Loucy (cell line): ENCODE results near the gene DTX1.

Experiments used
- H2AFZ ChIP-seq: fragments of 200-600 bp; sonication (generic); 2 replicates; pipeline ENCODE4 v1.6.0; 2016; ENCODE audit warnings: antibody characterized with exemption, mild to moderate bottlenecking, low read length, moderate library complexity
- H3F3A ChIP-seq: fragments of 200-600 bp; 2 replicates; pipeline ENCODE4 v1.6.0; 2016; ENCODE audit warnings: antibody characterized with exemption, low read depth, mild to moderate bottlenecking
- H3K27me3 ChIP-seq: fragments of 200-600 bp; sonication (generic); 2 replicates; pipeline ENCODE4 v1.6.1; 2014; ENCODE audit warnings: low read length, mild to moderate bottlenecking; ENCODE audit not compliant: insufficient read depth, poor library complexity, severe bottlenecking
- H3K36me3 ChIP-seq: fragments of 200-600 bp; sonication (generic); 2 replicates; pipeline ENCODE4 v1.6.1; 2016; ENCODE audit warnings: low read length; ENCODE audit not compliant: insufficient read depth
- H3K4me1 ChIP-seq: fragments of 200-600 bp; sonication (generic); 2 replicates; pipeline ENCODE4 v1.5.1; 2014; ENCODE audit warnings: low read length, mild to moderate bottlenecking; ENCODE audit not compliant: insufficient read depth, poor library complexity, severe bottlenecking
- H3K4me2 ChIP-seq: fragments of 200-600 bp; sonication (generic); 2 replicates; pipeline ENCODE4 v1.6.0; 2014; ENCODE audit warnings: antibody characterized with exemption, low read length, low read depth, mild to moderate bottlenecking; ENCODE audit not compliant: poor library complexity, severe bottlenecking
- H3K4me3 ChIP-seq: fragments of 200-600 bp; sonication (generic); 2 replicates; pipeline ENCODE4 v1.5.1; 2014; ENCODE audit warnings: low read length, mild to moderate bottlenecking, mixed read lengths; ENCODE audit not compliant: poor library complexity, severe bottlenecking
- H3K79me2 ChIP-seq: fragments of 200-600 bp; sonication (generic); 2 replicates; pipeline ENCODE4 v1.6.1; 2014; ENCODE audit warnings: low read length; ENCODE audit not compliant: insufficient read depth
- H3K9ac ChIP-seq: fragments of 200-600 bp; sonication (generic); 2 replicates; pipeline ENCODE4 v1.6.0; 2014; ENCODE audit warnings: mild to moderate bottlenecking, low read depth, low read length, moderate library complexity; ENCODE audit not compliant: poor library complexity, severe bottlenecking
- H3K9me2 ChIP-seq: fragments of 200-600 bp; sonication (generic); replicated peaks from 2 replicates; pipeline ENCODE4 v1.6.1; 2016; ENCODE audit warnings: low read depth, low read length, mixed read lengths
- H3K9me3 ChIP-seq: fragments of 200-600 bp; sonication (generic); 2 replicates; pipeline ENCODE4 v1.6.1; 2014; ENCODE audit warnings: mild to moderate bottlenecking, antibody characterized with exemption, low read length, low read depth; ENCODE audit not compliant: insufficient read depth
- H4K20me1 ChIP-seq: fragments of 200-600 bp; sonication (generic); 2 replicates; pipeline ENCODE4 v1.6.0; 2014; ENCODE audit warnings: antibody characterized with exemption, low read length, mild to moderate bottlenecking; ENCODE audit not compliant: insufficient read depth, poor library complexity, severe bottlenecking
- EZH2phosphoT487 ChIP-seq: fragments of 200-600 bp; IDR thresholded peaks from 2 replicates; pipeline ENCODE4 v1.6.1; 2018; ENCODE audit warnings: antibody characterized with exemption, mild to moderate bottlenecking, moderate library complexity, borderline replicate concordance
- TF ChIP-seq, protein P1 (sequence below): fragments of 200-600 bp; sonication (generic); conservative IDR thresholded peaks from 2 replicates; pipeline ENCODE4 v1.5.1; 2014; ENCODE audit warnings: mild to moderate bottlenecking, antibody characterized with exemption, low read length

DTX1 gene

DNA sequence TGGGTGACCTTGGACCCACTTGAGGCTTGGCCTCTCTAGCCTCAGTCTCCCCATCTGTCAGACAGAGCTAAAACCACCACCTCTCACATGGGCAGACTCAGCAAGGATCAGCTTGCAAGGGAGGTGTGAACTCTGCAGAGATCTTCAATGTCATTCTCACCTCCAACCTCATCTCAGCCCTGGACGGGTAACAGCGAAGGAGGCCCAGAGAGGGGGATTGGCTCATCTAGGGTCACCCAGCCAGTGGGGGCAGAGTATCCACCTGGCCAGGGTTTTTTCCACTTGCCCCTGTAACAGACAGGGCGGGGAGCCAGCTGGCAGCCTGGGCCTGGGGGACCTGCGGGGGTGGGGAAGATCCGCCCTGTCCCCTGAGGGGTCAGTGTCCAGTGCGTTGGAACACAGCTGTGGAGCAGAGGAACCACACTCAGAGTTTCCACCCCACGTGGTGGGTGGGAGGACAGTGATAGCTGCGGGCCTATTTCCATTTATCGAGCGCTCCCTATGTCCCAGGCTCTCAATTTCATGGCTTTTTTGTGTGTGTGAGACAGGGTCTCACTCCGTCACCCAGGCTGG, 27.4 kb downstream of the DTX1 start:
- Histone ChIP-seq H3K4me3 (no peak overlapping the region), H2AFZ (no peak overlapping the region), H3K9me2 (no peaks in the 10 kb centered on the region), H3K36me3 (no peaks in the 10 kb centered on the region), H4K20me1 (no peaks in the 10 kb centered on the region), H3K27me3 (no peaks in the 10 kb centered on the region), H3F3A (no peaks in the 10 kb centered on the region), H3K9me3 (no peaks in the 10 kb centered on the region), H3K4me2 (no peak overlapping the region), H3K9ac (no peak overlapping the region), H3K79me2 (no peaks in the 10 kb centered on the region), H3K4me1 (peaks cover 10% of the 10 kb centered on the region)
- TF ChIP-seq EZH2phosphoT487 = no peak
- TF ChIP-seq, protein P1, sequence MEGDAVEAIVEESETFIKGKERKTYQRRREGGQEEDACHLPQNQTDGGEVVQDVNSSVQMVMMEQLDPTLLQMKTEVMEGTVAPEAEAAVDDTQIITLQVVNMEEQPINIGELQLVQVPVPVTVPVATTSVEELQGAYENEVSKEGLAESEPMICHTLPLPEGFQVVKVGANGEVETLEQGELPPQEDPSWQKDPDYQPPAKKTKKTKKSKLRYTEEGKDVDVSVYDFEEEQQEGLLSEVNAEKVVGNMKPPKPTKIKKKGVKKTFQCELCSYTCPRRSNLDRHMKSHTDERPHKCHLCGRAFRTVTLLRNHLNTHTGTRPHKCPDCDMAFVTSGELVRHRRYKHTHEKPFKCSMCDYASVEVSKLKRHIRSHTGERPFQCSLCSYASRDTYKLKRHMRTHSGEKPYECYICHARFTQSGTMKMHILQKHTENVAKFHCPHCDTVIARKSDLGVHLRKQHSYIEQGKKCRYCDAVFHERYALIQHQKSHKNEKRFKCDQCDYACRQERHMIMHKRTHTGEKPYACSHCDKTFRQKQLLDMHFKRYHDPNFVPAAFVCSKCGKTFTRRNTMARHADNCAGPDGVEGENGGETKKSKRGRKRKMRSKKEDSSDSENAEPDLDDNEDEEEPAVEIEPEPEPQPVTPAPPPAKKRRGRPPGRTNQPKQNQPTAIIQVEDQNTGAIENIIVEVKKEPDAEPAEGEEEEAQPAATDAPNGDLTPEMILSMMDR = no peak

DNA sequence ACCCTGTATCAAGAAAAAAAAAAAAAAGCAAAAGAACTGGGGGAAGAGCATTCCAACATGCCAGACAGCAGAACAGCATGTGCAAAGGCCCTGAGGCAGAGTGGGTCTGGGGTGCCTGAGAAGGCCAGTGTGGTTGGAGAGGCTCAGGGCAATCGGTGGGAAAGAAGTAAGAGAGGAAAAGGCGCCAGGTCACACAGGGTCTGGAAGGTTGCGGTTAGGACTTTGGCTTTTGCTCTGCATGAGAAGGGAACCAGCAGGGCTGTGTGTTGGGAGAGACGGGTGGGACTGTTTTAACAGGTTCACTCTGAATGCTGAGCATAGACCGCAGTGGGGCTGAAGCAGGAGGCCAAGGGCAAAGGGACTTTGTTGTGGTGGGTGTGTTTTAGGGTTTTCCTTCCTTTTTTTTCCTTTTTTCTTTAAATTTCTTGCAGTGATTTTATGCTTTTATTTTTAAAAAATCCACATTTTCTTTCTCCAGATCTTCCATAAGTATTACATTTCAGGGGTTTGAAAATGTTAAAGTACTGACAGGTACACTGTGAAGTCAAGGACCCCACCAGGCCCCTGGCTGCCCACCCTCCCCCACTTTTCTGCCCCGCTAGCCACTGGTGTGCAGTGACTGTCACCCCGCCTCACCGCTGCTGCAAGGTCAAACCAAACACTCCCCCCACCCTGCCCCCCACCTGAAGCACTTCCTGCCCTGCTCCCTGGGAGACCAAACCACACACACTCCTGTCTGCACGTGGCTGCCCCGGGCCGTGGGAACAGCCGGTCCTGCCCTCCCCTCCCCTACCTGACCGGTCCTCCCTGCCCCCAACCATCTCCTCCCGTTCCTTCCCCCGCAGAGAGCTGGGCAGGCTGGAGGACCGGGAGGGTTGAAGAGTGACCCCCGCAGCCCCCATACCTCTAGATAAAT, 30.0 kb downstream of the DTX1 start:
- H3K9me2 ChIP-seq = no peaks in the 10 kb centered on the region
- no peaks in the 10 kb centered on the region for H3K27me3 ChIP-seq
- no peaks in the 10 kb centered on the region for H4K20me1 ChIP-seq
- no peak overlapping the region for H3K9ac ChIP-seq
- H2AFZ ChIP-seq = no peak overlapping the region
- no peak for TF ChIP-seq EZH2phosphoT487
- TF ChIP-seq, protein P1 = no peak
- no peaks in the 10 kb centered on the region for H3K36me3 ChIP-seq
- no peaks in the 10 kb centered on the region for H3K79me2 ChIP-seq
- peak overlapping the region; percentile 60 for H3K4me2 ChIP-seq
- no peaks in the 10 kb centered on the region for H3K9me3 ChIP-seq
- H3F3A ChIP-seq = no peaks in the 10 kb centered on the region
- peak overlapping the region; percentile 26 for H3K4me3 ChIP-seq
- H3K4me1 ChIP-seq = peaks cover 10% of the 10 kb centered on the region

DNA sequence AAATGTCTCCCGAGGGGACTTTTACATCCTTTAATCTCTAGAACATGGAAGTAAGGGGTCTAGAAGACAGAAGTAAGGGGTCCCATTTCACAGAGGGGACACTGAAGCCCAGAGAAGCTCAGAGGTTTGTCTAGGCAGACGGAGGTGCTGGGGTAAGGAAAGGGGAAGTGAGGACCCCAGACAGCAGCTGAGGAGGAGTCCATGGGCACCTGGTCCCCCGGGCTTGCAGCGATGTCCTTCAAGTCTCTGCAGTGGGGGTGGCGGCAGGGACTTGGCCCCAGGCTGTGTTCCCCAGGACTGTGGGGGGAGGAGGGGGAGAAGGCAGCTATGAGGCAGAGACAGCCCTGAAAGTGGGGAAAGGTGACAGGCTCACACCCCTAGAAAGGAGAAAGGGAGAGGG, 30.7 kb downstream of the DTX1 start:
- Histone ChIP-seq H3K9ac (no peak overlapping the region), H3K4me2 (peak overlapping the region; percentile 60)

More for the DNA sequence above, 30.7 kb downstream of the DTX1 start:
- Histone ChIP-seq H3K27me3 (no peaks in the 10 kb centered on the region), H2AFZ (no peak overlapping the region), H3K4me1 (peaks cover 10% of the 10 kb centered on the region), H3K36me3 (no peaks in the 10 kb centered on the region), H3K9me3 (no peaks in the 10 kb centered on the region), H4K20me1 (no peaks in the 10 kb centered on the region), H3K4me3 (peak overlapping the region; percentile 26), H3K79me2 (no peaks in the 10 kb centered on the region), H3K9me2 (no peaks in the 10 kb centered on the region), H3F3A (no peaks in the 10 kb centered on the region)
- TF ChIP-seq, protein P1 = no peak
- TF ChIP-seq EZH2phosphoT487 = no peak
